ENCODE data around the gene KRT12. TPM values are rescaled to one million over a fixed set of nuclear protein-coding genes. Genes with fewer than 3 reads are reported as not detected.

KRT12 gene
- polyA plus RNA-seq, 1 donor (not counting 4 experiments of a cell fraction or from before 2014, with no cell fraction given): not detected

DNA sequence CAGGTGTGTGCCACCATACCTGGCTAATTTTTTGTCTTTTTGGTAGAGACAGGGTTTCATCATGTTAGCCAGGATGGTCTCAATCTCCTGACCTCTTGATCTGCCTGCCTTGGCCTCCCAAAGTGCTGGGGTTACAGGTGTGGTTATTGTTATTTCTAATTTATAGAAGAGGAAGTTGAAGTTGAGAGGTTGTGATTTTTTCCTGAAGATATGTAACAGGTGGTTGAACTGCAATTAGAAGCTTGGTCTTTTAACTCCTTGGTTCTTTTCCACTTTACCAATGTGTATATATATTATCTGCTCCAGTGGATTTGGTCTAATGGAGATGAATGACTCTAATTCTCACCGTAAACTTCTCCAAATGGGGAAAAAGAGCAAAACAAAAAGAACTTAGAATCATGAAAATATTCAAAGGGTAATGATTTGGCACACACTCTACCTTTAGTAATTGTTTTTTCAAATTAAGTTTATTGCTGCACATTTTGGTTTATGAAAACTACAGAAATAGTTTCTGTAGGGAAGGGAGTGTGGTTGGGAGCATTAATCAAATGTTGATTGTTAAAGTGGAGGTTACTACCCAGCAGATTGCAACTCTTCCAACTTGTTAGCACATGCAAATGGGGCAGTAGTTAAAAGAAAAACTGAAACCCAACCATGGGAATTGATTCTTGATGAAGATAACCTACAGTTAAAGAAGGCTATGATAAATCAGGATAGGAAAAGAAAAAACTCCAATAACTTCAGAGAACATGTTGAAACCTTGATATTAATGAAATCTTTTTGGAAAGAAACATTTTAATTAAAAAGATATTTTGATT, 42.8 kb downstream of the KRT12 start:
- dilution Hi-C loops (cut with MboI; ENCODE audit: extremely low pct_ligation_motif_present, low sequenced_read_pairs): no loop called here
- peaks cover 9% of the 10 kb centered on the region for H3K79me2 ChIP-seq (ENCODE audit: control insufficient read depth, insufficient read depth, low read length)
- DNase-seq (ENCODE audit: low read depth, low spot score) (no peak), FAIRE-seq (no peak)
- H4K20me1 ChIP-seq (ENCODE audit: control insufficient read depth, extremely low read depth, insufficient read depth, low read length): no peaks in the 10 kb centered on the region
- H3K9me1 ChIP-seq (ENCODE audit: control insufficient read depth, extremely low read depth, insufficient read depth, low read length): no peaks in the 10 kb centered on the region
- H3K36me3 ChIP-seq (ENCODE audit: control insufficient read depth in 2 of 2, extremely low read depth in 1 of 2, insufficient read depth in 2 of 2, low read length in 2 of 2): peaks cover 0 to 2% of the 10 kb centered on the region in 2 experiments
- TF ChIP-seq, protein P1, sequence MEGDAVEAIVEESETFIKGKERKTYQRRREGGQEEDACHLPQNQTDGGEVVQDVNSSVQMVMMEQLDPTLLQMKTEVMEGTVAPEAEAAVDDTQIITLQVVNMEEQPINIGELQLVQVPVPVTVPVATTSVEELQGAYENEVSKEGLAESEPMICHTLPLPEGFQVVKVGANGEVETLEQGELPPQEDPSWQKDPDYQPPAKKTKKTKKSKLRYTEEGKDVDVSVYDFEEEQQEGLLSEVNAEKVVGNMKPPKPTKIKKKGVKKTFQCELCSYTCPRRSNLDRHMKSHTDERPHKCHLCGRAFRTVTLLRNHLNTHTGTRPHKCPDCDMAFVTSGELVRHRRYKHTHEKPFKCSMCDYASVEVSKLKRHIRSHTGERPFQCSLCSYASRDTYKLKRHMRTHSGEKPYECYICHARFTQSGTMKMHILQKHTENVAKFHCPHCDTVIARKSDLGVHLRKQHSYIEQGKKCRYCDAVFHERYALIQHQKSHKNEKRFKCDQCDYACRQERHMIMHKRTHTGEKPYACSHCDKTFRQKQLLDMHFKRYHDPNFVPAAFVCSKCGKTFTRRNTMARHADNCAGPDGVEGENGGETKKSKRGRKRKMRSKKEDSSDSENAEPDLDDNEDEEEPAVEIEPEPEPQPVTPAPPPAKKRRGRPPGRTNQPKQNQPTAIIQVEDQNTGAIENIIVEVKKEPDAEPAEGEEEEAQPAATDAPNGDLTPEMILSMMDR (optimal IDR thresholded peaks at IDR 0.05 in 1 of 3, IDR thresholded peaks at IDR 0.05 in 1 of 3, conservative IDR thresholded peaks at IDR 0.05 in 1 of 3; ENCODE audit: extremely low read depth in 1 of 3, insufficient read depth in 2 of 3, low read length in 3 of 3): no peak
- no peak for TF ChIP-seq EZH2 (IDR thresholded peaks at IDR 0.05; ENCODE audit: low read length)
- no peak overlapping the region for H3K4me3 ChIP-seq (ENCODE audit: control insufficient read depth in 2 of 3, extremely low read depth in 1 of 3, insufficient read depth in 2 of 3, low read depth in 1 of 3, low read length in 3 of 3)
- H3K9me3 ChIP-seq (ENCODE audit: control insufficient read depth, low read depth, low read length): no peaks in the 10 kb centered on the region
- H3K4me2 ChIP-seq (ENCODE audit: control insufficient read depth, extremely low read depth, insufficient read depth, low read depth, low read length): no peak overlapping the region
- no peaks in the 10 kb centered on the region for H3K27me3 ChIP-seq (ENCODE audit: control insufficient read depth, extremely low read depth, insufficient read depth, low read length)
- no peak overlapping the region for H2AFZ ChIP-seq (ENCODE audit: control insufficient read depth, low read length)
- H3K9ac ChIP-seq (ENCODE audit: control insufficient read depth, extremely low read depth, insufficient read depth, low read length): no peak overlapping the region
- H3K27ac ChIP-seq (ENCODE audit: control insufficient read depth, insufficient read depth, low read length): no peak overlapping the region
- H3K4me1 ChIP-seq (ENCODE audit: control insufficient read depth, extremely low read depth, insufficient read depth, low read length): peaks cover 12% of the 10 kb centered on the region

DNA sequence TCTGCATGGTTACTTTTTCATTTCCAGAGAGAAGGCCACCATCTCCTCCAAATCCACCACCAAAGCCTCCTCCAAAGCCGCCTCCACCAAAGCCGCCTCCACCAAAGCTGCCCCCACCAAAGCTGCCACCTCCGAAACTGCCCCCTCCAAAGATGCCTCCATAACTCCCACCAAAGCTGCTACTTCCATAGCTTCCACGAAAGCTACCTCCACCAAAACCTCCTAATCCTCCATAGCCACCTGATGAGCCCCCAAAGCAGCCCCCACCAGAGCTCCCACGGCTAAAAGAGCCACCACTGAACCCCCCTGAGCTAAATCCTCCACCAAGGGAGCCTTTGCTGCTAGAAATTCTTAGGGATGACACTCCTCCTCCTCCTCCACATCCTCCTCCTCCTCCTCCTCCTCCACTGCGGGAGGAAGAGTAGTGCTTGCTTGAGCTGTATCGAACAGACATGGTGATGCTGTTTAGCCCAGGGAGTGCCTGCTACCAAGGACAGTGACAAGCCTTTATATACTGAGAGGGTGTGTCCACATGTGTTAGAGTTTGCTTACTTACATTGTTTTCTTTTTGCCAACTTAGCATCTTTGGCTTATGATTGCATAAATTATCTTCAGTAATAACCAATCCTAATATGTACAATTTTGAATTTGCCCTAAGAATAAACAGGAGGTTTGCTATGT, 44.8 kb downstream of the KRT12 start, which contains the start of gene KRT10:
TSS of gene KRT10 (minus strand) at position 483 of the 681 bp plus-strand sequence. CDS start at position 454, 29 bp downstream.
- DNase-seq (ENCODE audit: low read depth, low spot score) (no peak), FAIRE-seq (no peak)
- H3K27ac ChIP-seq (ENCODE audit: control insufficient read depth, insufficient read depth, low read length): no peak within 1 kb of the TSS
- H3K4me1 ChIP-seq (ENCODE audit: control insufficient read depth, extremely low read depth, insufficient read depth, low read length): peaks cover 17% of the 10 kb centered on the region
- dilution Hi-C loops (cut with MboI; ENCODE audit: extremely low pct_ligation_motif_present, low sequenced_read_pairs): no loop called here
- H3K79me2 ChIP-seq (ENCODE audit: control insufficient read depth, insufficient read depth, low read length): peaks cover 14% of the 10 kb centered on the region
- no peak within 1 kb of the TSS for H3K4me2 ChIP-seq (ENCODE audit: control insufficient read depth, extremely low read depth, insufficient read depth, low read depth, low read length)
- H3K9me1 ChIP-seq (ENCODE audit: control insufficient read depth, extremely low read depth, insufficient read depth, low read length): no peaks in the 10 kb centered on the region
- no peaks in the 10 kb centered on the region for H3K27me3 ChIP-seq (ENCODE audit: control insufficient read depth, extremely low read depth, insufficient read depth, low read length)
- no peaks in the 10 kb centered on the region for H3K9me3 ChIP-seq (ENCODE audit: control insufficient read depth, low read depth, low read length)
- TF ChIP-seq EZH2 (IDR thresholded peaks at IDR 0.05; ENCODE audit: low read length): no peak
- TF ChIP-seq, protein P1 (optimal IDR thresholded peaks at IDR 0.05 in 1 of 3, IDR thresholded peaks at IDR 0.05 in 1 of 3, conservative IDR thresholded peaks at IDR 0.05 in 1 of 3; ENCODE audit: extremely low read depth in 1 of 3, insufficient read depth in 2 of 3, low read length in 3 of 3): no peak
- no peaks in the 10 kb centered on the region for H4K20me1 ChIP-seq (ENCODE audit: control insufficient read depth, extremely low read depth, insufficient read depth, low read length)
- no peak within 1 kb of the TSS for H3K9ac ChIP-seq (ENCODE audit: control insufficient read depth, extremely low read depth, insufficient read depth, low read length)
- H3K4me3 ChIP-seq (ENCODE audit: control insufficient read depth in 2 of 3, extremely low read depth in 1 of 3, insufficient read depth in 2 of 3, low read depth in 1 of 3, low read length in 3 of 3): no peak within 1 kb of the TSS
- no peak within 1 kb of the TSS for H2AFZ ChIP-seq (ENCODE audit: control insufficient read depth, low read length)
- H3K36me3 ChIP-seq (ENCODE audit: control insufficient read depth in 2 of 2, extremely low read depth in 1 of 2, insufficient read depth in 2 of 2, low read length in 2 of 2): peaks cover 2 to 5% of the 10 kb centered on the region in 2 experiments
